WTC11 (cell line): ENCODE data around the gene TRIM46. TPM values are rescaled to one million over a fixed set of nuclear protein-coding genes. Genes with fewer than 3 reads are reported as not detected.

ENCODE experiments used
- ATAC-seq: fragments of 200-7000 bp; cut with Tn5 transposase; 2 replicates; pipeline ENCODE4 v1.10.0; 2021; ENCODE audit warnings: mild to moderate bottlenecking, moderate library complexity
- CTCF ChIA-PET: fragments of 300-600 bp; sonication (Branson Sonifier 250); formaldehyde crosslinking; loops from one replicate; lab custom pipeline; 2021; ENCODE audit warnings: antibody characterized with exemption; lab: Charles Lee
- POLR2A ChIA-PET: fragments of 350-600 bp; sonication (Branson Sonifier 250); formaldehyde crosslinking; loops from one replicate; lab custom pipeline; 2021; ENCODE audit warnings: antibody characterized with exemption; lab: Charles Lee
- DNase-seq: peaks from one replicate; pipeline ENCODE4 v3.0.0; 2021; ENCODE audit warnings: low spot score
- H3K27ac Mint-ChIP-seq: 2 replicates; pipeline ENCODE4 v1.8.0; 2021; ENCODE audit warnings: mixed read lengths
- H3K27me3 Mint-ChIP-seq: 2 replicates; pipeline ENCODE4 v1.8.0; 2021; ENCODE audit warnings: low read depth, mild to moderate bottlenecking, moderate library complexity, mixed read lengths
- H3K36me3 Mint-ChIP-seq: 2 replicates; pipeline ENCODE4 v1.8.0; 2021; ENCODE audit warnings: mixed read lengths
- H3K4me1 Mint-ChIP-seq: 2 replicates; pipeline ENCODE4 v1.8.0; 2022; ENCODE audit warnings: mixed read lengths
- H3K4me3 Mint-ChIP-seq: 2 replicates; pipeline ENCODE4 v1.8.0; 2021; ENCODE audit warnings: mild to moderate bottlenecking, moderate library complexity, mixed read lengths
- H3K9me3 Mint-ChIP-seq: 2 replicates; pipeline ENCODE4 v1.8.0; 2021; ENCODE audit warnings: mixed read lengths
- ATF6 ChIP-seq: sonication (generic); formaldehyde crosslinking; IDR thresholded peaks from 2 replicates; pipeline ENCODE4 v1.8.1; 2023; ENCODE audit warnings: mild to moderate bottlenecking, missing genetic modification reagents
- E2F1 ChIP-seq: sonication (generic); formaldehyde crosslinking; IDR thresholded peaks from 2 replicates; pipeline ENCODE4 v1.8.0; 2022; ENCODE audit warnings: mild to moderate bottlenecking, missing genetic modification reagents
- ESRRA ChIP-seq: sonication (generic); formaldehyde crosslinking; IDR thresholded peaks from 2 replicates; pipeline ENCODE4 v1.8.1; 2022; ENCODE audit warnings: mild to moderate bottlenecking, missing genetic modification reagents, borderline replicate concordance
- FOXK1 ChIP-seq: sonication (generic); formaldehyde crosslinking; IDR thresholded peaks from 2 replicates; pipeline ENCODE4 v1.8.0; 2022; ENCODE audit warnings: mild to moderate bottlenecking, moderate library complexity, missing genetic modification reagents
- MYBL2 ChIP-seq: sonication (generic); formaldehyde crosslinking; IDR thresholded peaks from 2 replicates; pipeline ENCODE4 v1.8.1; 2023; ENCODE audit warnings: mild to moderate bottlenecking, moderate library complexity, missing genetic modification reagents
- PREB ChIP-seq: sonication (generic); formaldehyde crosslinking; IDR thresholded peaks from 2 replicates; pipeline ENCODE4 v1.8.1; 2022; ENCODE audit warnings: mild to moderate bottlenecking, missing genetic modification reagents, moderate library complexity, borderline replicate concordance
- PRRX2 ChIP-seq: fragments of 250-450 bp; sonication (Bioruptor Pico); IDR thresholded peaks from 2 replicates; pipeline ENCODE4 v1.8.0; 2021; ENCODE audit warnings: mild to moderate bottlenecking
- SOX15 ChIP-seq: fragments of 250-450 bp; sonication (Bioruptor Pico); IDR thresholded peaks from 2 replicates; pipeline ENCODE4 v1.9.0; 2021; ENCODE audit warnings: mild to moderate bottlenecking
- TEAD4 ChIP-seq: sonication (generic); formaldehyde crosslinking; IDR thresholded peaks from 2 replicates; pipeline ENCODE4 v1.8.0; 2022; ENCODE audit warnings: mild to moderate bottlenecking, missing genetic modification reagents
- TP53 ChIP-seq: sonication (generic); formaldehyde crosslinking; IDR thresholded peaks from 2 replicates; pipeline ENCODE4 v1.8.1; 2023; ENCODE audit warnings: mild to moderate bottlenecking, missing genetic modification reagents
- ZNF121 ChIP-seq: sonication (generic); formaldehyde crosslinking; IDR thresholded peaks from 2 replicates; pipeline ENCODE4 v1.8.0; 2023; ENCODE audit warnings: missing genetic modification reagents
- ZNF138 ChIP-seq: sonication (generic); formaldehyde crosslinking; conservative IDR thresholded peaks from 2 replicates; pipeline ENCODE4 v1.8.1; 2022; ENCODE audit warnings: mild to moderate bottlenecking, moderate library complexity, missing genetic modification reagents
- ZNF416 ChIP-seq: fragments of 250-450 bp; sonication (Bioruptor Pico); IDR thresholded peaks from 2 replicates; pipeline ENCODE4 v1.9.0; 2021; ENCODE audit warnings: mild to moderate bottlenecking, inconsistent platforms
- ZNF425 ChIP-seq: fragments of 250-450 bp; sonication (Bioruptor Pico); conservative IDR thresholded peaks from 2 replicates; pipeline ENCODE4 v1.9.0; 2021; ENCODE audit warnings: mild to moderate bottlenecking
- ZNF512 ChIP-seq: sonication (generic); formaldehyde crosslinking; IDR thresholded peaks from 2 replicates; pipeline ENCODE4 v1.8.1; 2022; ENCODE audit warnings: missing genetic modification reagents, borderline replicate concordance
- ZNF532 ChIP-seq: fragments of 250-450 bp; sonication (Bioruptor Pico); IDR thresholded peaks from 2 replicates; pipeline ENCODE4 v1.9.0; 2021; ENCODE audit warnings: mild to moderate bottlenecking, borderline replicate concordance
- ZNF671 ChIP-seq: fragments of 250-450 bp; sonication (Bioruptor Pico); IDR thresholded peaks from 2 replicates; pipeline ENCODE4 v1.8.0; 2021; ENCODE audit warnings: mild to moderate bottlenecking
- total RNA-seq: library from RNA; stranded (reverse); gene quantifications from 3 replicates; pipeline ENCODE4 v1.2.3, GENCODE V29; 2021

The TRIM46 gene
- total RNA-seq, 1 experiment from 2014 or later = 22.1 TPM

- DNase-seq (no peak), ATAC-seq (no peak)
- TF ChIP-seq PRRX2 (CRISPR knock-in tag) = no peak
- no peak for TF ChIP-seq FOXK1
- TF ChIP-seq ESRRA = no peak
- no peak for TF ChIP-seq PREB (CRISPR knock-in tag)
- no peak for TF ChIP-seq ZNF416 (CRISPR knock-in tag)
- no peak for TF ChIP-seq ZNF671 (CRISPR knock-in tag)
- no peak for TF ChIP-seq ZNF138 (CRISPR knock-in tag)
- TF ChIP-seq MYBL2 (CRISPR knock-in tag) = no peak
- no peak for TF ChIP-seq ATF6 (CRISPR knock-in tag)
- no peak for TF ChIP-seq ZNF425 (CRISPR knock-in tag)
- TF ChIP-seq ZNF121 (CRISPR knock-in tag) = no peak
- Mint-ChIP-seq H3K27me3 (no peaks in the 10 kb centered on the region; the same call in 1 of the 2 replicates), H3K36me3 (peaks cover 63% of the 10 kb centered on the region), H3K9me3 (no peaks in the 10 kb centered on the region), H3K4me1 (peaks cover 26% of the 10 kb centered on the region), H3K4me3 (peak overlapping the region; percentile 99; the same call in 1 of the 2 replicates), H3K27ac (peak overlapping the region; percentile 72; the same call in 1 of the 2 replicates)
- POLR2A ChIA-PET = interaction anchor here (1.0 to 2.3 kb wide), 2 partner anchors 10 to 24 kb away, joined by 5 to 35 read pairs; partner anchors contain the start of genes MTX1, THBS3 and TRIM46
- CTCF ChIA-PET = interaction anchor here (1.2 to 1.8 kb wide), 2 partner anchors 9 to 53 kb away, joined by 3 to 6 read pairs; no protein-coding TSS in a partner anchor
These were observed 24.4 kb downstream of the TRIM46 start for GRCh38 chr1:155197901-155198546.

GRCh38 chr1:155198547-155198906 is 24.9 kb downstream of the TRIM46 start:
- Mint-ChIP-seq H3K27ac (peak overlapping the region; percentile 65; the same call in 1 of the 2 replicates), H3K9me3 (no peaks in the 10 kb centered on the region), H3K4me3 (no peak overlapping the region), H3K4me1 (peaks cover 26% of the 10 kb centered on the region), H3K27me3 (peaks cover 2% of the 10 kb centered on the region), H3K36me3 (peaks cover 68% of the 10 kb centered on the region)
- CTCF ChIA-PET = interaction anchor here (0.7 to 1.8 kb wide), 2 partner anchors 8 to 53 kb away, joined by 3 to 6 read pairs; no protein-coding TSS in a partner anchor
- POLR2A ChIA-PET = interaction anchor here (0.7 kb wide), 1 partner anchor 808 kb away, joined by 3 read pairs; no protein-coding TSS in a partner anchor
- TF ChIP-seq TP53 (CRISPR knock-in tag) (no peak), ZNF512 (CRISPR knock-in tag) (no peak), PRRX2 (CRISPR knock-in tag) (no peak), TEAD4 (no peak), SOX15 (CRISPR knock-in tag) (no peak)
- DNase-seq (no peak), ATAC-seq (no peak)

- H3K27ac Mint-ChIP-seq = no peak overlapping the region
- H3K27me3 Mint-ChIP-seq = peaks cover 2% of the 10 kb centered on the region
- no peaks in the 10 kb centered on the region for H3K9me3 Mint-ChIP-seq
- ATAC-seq (no peak), DNase-seq (no peak)
- peaks cover 71% of the 10 kb centered on the region for H3K36me3 Mint-ChIP-seq
- H3K4me1 Mint-ChIP-seq = peaks cover 22% of the 10 kb centered on the region
- no peak overlapping the region for H3K4me3 Mint-ChIP-seq
- ChIA-PET POLR2A (no interaction called here), CTCF (no interaction called here)
- TF ChIP-seq E2F1 (CRISPR knock-in tag) = no peak
- no peak for TF ChIP-seq ESRRA
- no peak for TF ChIP-seq TP53 (CRISPR knock-in tag)
- TF ChIP-seq ZNF532 = no peak
These were observed 26.1 kb downstream of the TRIM46 start for GRCh38 chr1:155199792-155200191.
